HepG2 (cell line): ENCODE measurements around the gene PRIMA1. TPM values are rescaled to one million over a fixed set of nuclear protein-coding genes. Genes with fewer than 3 reads are reported as not detected.

ENCODE experiments used
- ATAC-seq: fragments of 200-7000 bp; cut with Tn5 transposase; 3 replicates; pipeline ENCODE4 v1.9.1; 2020; ENCODE audit warnings: mild to moderate bottlenecking, moderate library complexity
- Bru-seq: library from RNA; stranded (reverse); fragments of 400-500 nt; gene quantifications from one replicate; lab custom pipeline; 2021; lab: Mats Ljungman, UMichigan
- BruChase-seq, 2 experiments: library from RNA; stranded (reverse); fragments of 400-500 nt; gene quantifications; one replicate each; lab custom pipeline; 2021; lab: Mats Ljungman, UMichigan
- BruUV-seq: library from RNA; stranded (reverse); fragments of 400-500 nt; replicated peaks from 2 replicates; lab custom pipeline; 2021; lab: Mats Ljungman, UMichigan
- CTCF ChIA-PET: fragments of 300-600 bp; formaldehyde crosslinking; extraction: SDS; loops from one replicate; lab custom pipeline; 2021; ENCODE audit warnings: low total read pairs, inconsistent platforms, low intra/inter-chr PET ratio; lab: Yijun Ruan, JAX
- POLR2A ChIA-PET: fragments of 350-600 bp; sonication (Branson Sonifier 250); formaldehyde crosslinking; loops from one replicate; lab custom pipeline; 2020; ENCODE audit warnings: antibody characterized with exemption, inconsistent platforms; lab: Yijun Ruan, JAX
- DNase-seq: peaks from one replicate; pipeline ENCODE4 v3.0.0-alpha.2; 2015; ENCODE audit warnings: low spot score
- FAIRE-seq: peaks from 3 replicates; lab custom pipeline; 2011; peaks lifted over from hg19 to GRCh38; lab: Jason Lieb, UNC
- H2AFZ ChIP-seq: one replicate; pipeline ENCODE4 v1.6.1; 2011; ENCODE audit warnings: low read length, inconsistent platforms
- H3K27ac ChIP-seq: fragments of 300-600 bp; 3 replicates; pipeline ENCODE4 v1.8.0; 2011; ENCODE audit warnings: mixed run types, mild to moderate bottlenecking, mixed read lengths, low read length, inconsistent platforms; ENCODE audit not compliant: insufficient read depth; ENCODE audit errors: extremely low read length
- H3K27me3 ChIP-seq, 2 experiments: fragments of 200-600 bp in 1 of 2; 2 replicates in 1 of 2; 3 replicates in 1 of 2; pipeline versions ENCODE4 v1.6.0 to v1.8.0; 2011; ENCODE audit warnings: low read length in 2 of 2, mild to moderate bottlenecking in 2 of 2, moderate library complexity in 2 of 2, inconsistent platforms in 1 of 2; ENCODE audit not compliant: insufficient read depth in 2 of 2, control insufficient read depth in 1 of 2
- H3K36me3 ChIP-seq, 2 experiments: fragments of 200-600 bp in 1 of 2; replicated peaks in 1 of 2; 2 replicates in 1 of 2; 3 replicates in 1 of 2; pipeline versions ENCODE4 v1.5.1 to v1.8.0; 2011; ENCODE audit warnings: low read length in 2 of 2, inconsistent platforms in 1 of 2; ENCODE audit not compliant: insufficient read depth in 2 of 2, control insufficient read depth in 1 of 2
- H3K4me1 ChIP-seq: 2 replicates; pipeline ENCODE4 v1.5.1; 2012; ENCODE audit warnings: low read length, inconsistent platforms; ENCODE audit not compliant: insufficient read depth
- H3K4me2 ChIP-seq: 2 replicates; pipeline ENCODE4 v1.6.0; 2011; ENCODE audit warnings: low read depth, low read length, inconsistent platforms
- H3K4me3 ChIP-seq, 3 experiments: fragments of 200-600 bp in 1 of 3; sonication (generic), shearing (Covaris generic) in 1 of 3; replicated peaks in 1 of 3; 2 replicates each; pipeline ENCODE4 v1.5.1; 2011 to 2016; ENCODE audit warnings: low read length in 3 of 3, inconsistent platforms in 2 of 3, low read depth in 2 of 3, mild to moderate bottlenecking in 2 of 3, control low read depth in 1 of 3, mixed read lengths in 1 of 3; ENCODE audit not compliant: insufficient read depth in 1 of 3
- H3K79me2 ChIP-seq: one replicate; pipeline ENCODE4 v1.6.1; 2011; ENCODE audit warnings: low read length, inconsistent platforms; ENCODE audit not compliant: insufficient read depth
- H3K9ac ChIP-seq: 2 replicates; pipeline ENCODE4 v1.6.0; 2011; ENCODE audit warnings: mild to moderate bottlenecking, low read depth, low read length, inconsistent platforms; ENCODE audit not compliant: insufficient read depth
- H3K9me3 ChIP-seq: 2 replicates; pipeline ENCODE4 v1.5.1; 2012; ENCODE audit warnings: mild to moderate bottlenecking, low read length
- H4K20me1 ChIP-seq: 2 replicates; pipeline ENCODE4 v1.6.0; 2011; ENCODE audit warnings: inconsistent platforms, mild to moderate bottlenecking, low read length, moderate library complexity; ENCODE audit not compliant: insufficient read depth
- BATF2 ChIP-seq: sonication (generic); formaldehyde crosslinking; IDR thresholded peaks from 2 replicates; pipeline ENCODE4 v1.8.0; 2022; ENCODE audit warnings: mild to moderate bottlenecking, missing genetic modification reagents, moderate library complexity
- HNRNPK ChIP-seq: fragments of 200-400 bp; formaldehyde crosslinking; IDR thresholded peaks from 2 replicates; pipeline ENCODE4 v1.6.1; 2018; ENCODE audit warnings: low read length, low read depth, moderate library complexity, mild to moderate bottlenecking; ENCODE audit not compliant: poor library complexity, severe bottlenecking
- HOXA3 ChIP-seq: sonication (generic); formaldehyde crosslinking; IDR thresholded peaks from 2 replicates; pipeline ENCODE4 v1.5.0; 2020; ENCODE audit warnings: missing genetic modification reagents
- MTF2 ChIP-seq: sonication (generic); formaldehyde crosslinking; IDR thresholded peaks from 2 replicates; pipeline ENCODE4 v1.5.0; 2020; ENCODE audit warnings: missing genetic modification reagents, borderline replicate concordance
- STAG1 ChIP-seq: sonication (generic); formaldehyde crosslinking; IDR thresholded peaks from 2 replicates; pipeline ENCODE4 v1.4.0; 2020; ENCODE audit warnings: missing genetic modification reagents
- TBX2 ChIP-seq: sonication (generic); formaldehyde crosslinking; IDR thresholded peaks from 2 replicates; pipeline ENCODE4 v1.5.0; 2020; ENCODE audit warnings: missing genetic modification reagents, mild to moderate bottlenecking, borderline replicate concordance
- ZBTB2 ChIP-seq: sonication (generic); formaldehyde crosslinking; IDR thresholded peaks from 2 replicates; pipeline ENCODE4 v1.8.0; 2022; ENCODE audit warnings: low read depth, missing genetic modification reagents
- ZNF18 ChIP-seq: sonication (generic); formaldehyde crosslinking; IDR thresholded peaks from 2 replicates; pipeline ENCODE4 v1.8.0; 2022; ENCODE audit warnings: mild to moderate bottlenecking, missing genetic modification reagents; ENCODE audit not compliant: insufficient replicate concordance
- ZNF589 ChIP-seq: sonication (generic); formaldehyde crosslinking; conservative IDR thresholded peaks from 2 replicates; pipeline ENCODE4 v1.8.0; 2022; ENCODE audit warnings: mild to moderate bottlenecking, moderate library complexity, missing genetic modification reagents
- ZNF788 ChIP-seq: sonication (generic); formaldehyde crosslinking; IDR thresholded peaks from 2 replicates; pipeline ENCODE4 v1.5.0; 2020; ENCODE audit warnings: mild to moderate bottlenecking, missing genetic modification reagents, borderline replicate concordance
- ZNF841 ChIP-seq: sonication (generic); formaldehyde crosslinking; IDR thresholded peaks from 2 replicates; pipeline ENCODE4 v1.8.1; 2023; ENCODE audit warnings: missing genetic modification reagents, borderline replicate concordance
- WGBS: methylation state at CpG from one replicate; pipeline ENCODE4 v1.1.6; 2017; ENCODE audit warnings: low lambda C conversion rate; 5-methylcytosine and 5-hydroxymethylcytosine counted together
- in situ Hi-C: cut with HindIII; loops from 2 replicates; pipeline ENCODE4 v1.10.0; 2017; ENCODE audit warnings: low pct_unique_long_range_greater_than_20kb; ENCODE audit not compliant: extremely low pct_ligation_motif_present
- intact Hi-C: fragments of 100-400 bp; cut with micrococcal nuclease; formaldehyde crosslinking; loops from one replicate; pipeline ENCODE4 v1.10.0; 2022; ENCODE audit not compliant: unreplicated experiment
- long read RNA-seq, 2 experiments: library from RNA in 1 of 2; library from polyadenylated mRNA in 1 of 2; stranded (forward) in 1 of 2; unstranded in 1 of 2; transcript quantifications; one replicate each; pipeline ENCODE4 v2.0.0, GENCODE V29; 2019 to 2022
- polyA minus RNA-seq, 3 experiments: library from RNA; depleted of rRNA, polyadenylated mRNA; stranded (reverse); fragments of >200 nt; gene quantifications; 2 replicates each; pipeline ENCODE4 v1.2.3, GENCODE V29; 2011; ENCODE audit warnings: low replicate concordance in 1 of 3
- polyA plus RNA-seq, 8 experiments: library from polyadenylated mRNA; depleted of rRNA in 3 of 8; stranded (reverse) in 7 of 8; unstranded in 1 of 8; fragments of >200 nt; fragmentation: Illumina TruSeq in 4 of 8; extraction: Trizol in 4 of 8; gene quantifications; 2 replicates each; pipeline versions ENCODE4 v1.2.1 to v1.2.3, GENCODE V29; 2011 to 2016; ENCODE audit warnings: low read depth in 4 of 8, missing spikeins in 1 of 8, mixed read lengths in 1 of 8; ENCODE audit not compliant: insufficient read depth in 1 of 8
- total RNA-seq, 5 experiments: library from RNA; depleted of rRNA; stranded (reverse); fragments of >200 nt; fragmentation: Illumina TruSeq; extraction: Trizol; gene quantifications; 2 replicates each; pipeline ENCODE4 v1.2.3, GENCODE V29; 2016; ENCODE audit warnings: low read depth in 1 of 5
- TF ChIP-seq, protein P1 (sequence below): sonication (generic); formaldehyde crosslinking; IDR thresholded peaks from 2 replicates; pipeline ENCODE4 v1.4.0; 2020; ENCODE audit warnings: missing genetic modification reagents

Gene PRIMA1
- total RNA-seq (2016; rRNA removed; fragmentation: Illumina TruSeq; extraction: Trizol) (3.2 and 3.8 TPM in 2 replicates), polyA plus RNA-seq (2011; rRNA removed) (1.9 and 2.4 TPM in 2 replicates), polyA minus RNA-seq (2011; rRNA and poly(A)+ RNA removed; ENCODE audit: low replicate concordance) (3.4 TPM in 1 of 2 replicates, not detected in the other), Bru-seq, nascent RNA (percentile 50 among the genes with signal in this experiment), BruChase-seq, experiment 1, labeled RNA remaining after a 6-hour chase (percentile 45 among the genes with signal in this experiment), BruChase-seq, experiment 2, labeled RNA remaining after a 2-hour chase (percentile 51 among the genes with signal in this experiment)
- total RNA-seq (2016; cell fraction: cytosol; rRNA removed; fragmentation: Illumina TruSeq; extraction: Trizol; ENCODE audit: low read depth), result 0.97 and 1.0 TPM in 2 replicates
- total RNA-seq (2016; cell fraction: insoluble cytoplasmic fraction; rRNA removed; fragmentation: Illumina TruSeq; extraction: Trizol), result 3.1 and 3.2 TPM in 2 replicates
- total RNA-seq (2016; cell fraction: membrane; rRNA removed; fragmentation: Illumina TruSeq; extraction: Trizol), result 3.4 and 3.6 TPM in 2 replicates
- 5.7 and 5.9 TPM in 2 replicates for total RNA-seq (2016; cell fraction: nucleus; rRNA removed; fragmentation: Illumina TruSeq; extraction: Trizol)
- polyA plus RNA-seq (2011; cell fraction: cytosol; rRNA removed), result 1.3 and 1.7 TPM in 2 replicates
- polyA plus RNA-seq (2011; cell fraction: nucleus; rRNA removed), result 3.0 and 4.2 TPM in 2 replicates
- polyA plus RNA-seq (2012), result 0.46 and 2.5 TPM in 2 replicates
- polyA plus RNA-seq (2016; cell fraction: cytosol; fragmentation: Illumina TruSeq; extraction: Trizol; ENCODE audit: low read depth), result 1.5 and 1.7 TPM in 2 replicates
- 8.0 and 11.5 TPM in 2 replicates for polyA plus RNA-seq (2016; cell fraction: insoluble cytoplasmic fraction; fragmentation: Illumina TruSeq; extraction: Trizol; ENCODE audit: low read depth)
- 5.7 and 6.3 TPM in 2 replicates for polyA plus RNA-seq (2016; cell fraction: membrane; fragmentation: Illumina TruSeq; extraction: Trizol; ENCODE audit: low read depth)
- polyA plus RNA-seq (2016; cell fraction: nucleus; fragmentation: Illumina TruSeq; extraction: Trizol; ENCODE audit: insufficient read depth, low read depth), result 20.8 and 22.3 TPM in 2 replicates
- polyA minus RNA-seq (2011; cell fraction: cytosol; rRNA and poly(A)+ RNA removed), result 1.7 and 1.8 TPM in 2 replicates
- 1.5 and 1.8 TPM in 2 replicates for polyA minus RNA-seq (2011; cell fraction: nucleus; rRNA and poly(A)+ RNA removed)
- long read RNA-seq, experiment 1, partial matches to known transcripts, result 0 of 6 reads
- long read RNA-seq, experiment 1, other reads (novel, unspliced or antisense), result 6 of 6 reads
- long read RNA-seq, experiment 2, transcript PRIMA1-202 (5 exons, 3,711 nt), result major isoform, 5 of 25 reads
- long read RNA-seq, experiment 2, partial matches to known transcripts, result 1 of 25 reads
- long read RNA-seq, experiment 2, other reads (novel, unspliced or antisense), result 19 of 25 reads

GRCh38 chr14:93788293-93788542 lies at the start of gene PRIMA1:
Gene PRIMA1 (minus strand): TSS chr14:93788485. CDS start chr14:93787718, 767 bp downstream.
- peak within 1 kb of the TSS; percentile 33; the same call in 1 of the 2 replicates for H3K9ac ChIP-seq
- ATAC-seq (no peak; the same call in 2 of the 3 replicates), DNase-seq (no peak), FAIRE-seq (no peak)
- peaks cover 46% of the 10 kb centered on the region for H3K4me1 ChIP-seq
- intact Hi-C loops (loop anchor here (1.0 to 10.0 kb wide), 3 partner anchors 10 to 131 kb away; no protein-coding TSS in a partner anchor), in situ Hi-C loops (no loop called here)
- no peaks in the 10 kb centered on the region for H3K9me3 ChIP-seq
- peak within 1 kb of the TSS; percentile 94 for H3K4me2 ChIP-seq
- BruUV-seq, result no TSS peak
- ChIA-PET POLR2A (interaction anchor here (1.1 to 1.9 kb wide), 2 partner anchors 10 to 12 kb away, joined by 3 to 5 read pairs; no protein-coding TSS in a partner anchor), CTCF (no interaction called here)
- no peaks in the 10 kb centered on the region for H3K79me2 ChIP-seq
- H2AFZ ChIP-seq, result no peak within 1 kb of the TSS
- no peaks in the 10 kb centered on the region for H3K36me3 ChIP-seq
- H4K20me1 ChIP-seq, result no peaks in the 10 kb centered on the region
- peaks cover 0 to 15% of the 10 kb centered on the region in 2 experiments; a peak in 2 of 5 replicates for H3K27me3 ChIP-seq
- H3K27ac ChIP-seq, result no peak within 1 kb of the TSS
- H3K4me3 ChIP-seq, result peak within 1 kb of the TSS; percentile 52 to 71 (median 56)
- WGBS, result 0% methylated on average over 9 of the region's 24 CpGs
- TF ChIP-seq, protein P1, sequence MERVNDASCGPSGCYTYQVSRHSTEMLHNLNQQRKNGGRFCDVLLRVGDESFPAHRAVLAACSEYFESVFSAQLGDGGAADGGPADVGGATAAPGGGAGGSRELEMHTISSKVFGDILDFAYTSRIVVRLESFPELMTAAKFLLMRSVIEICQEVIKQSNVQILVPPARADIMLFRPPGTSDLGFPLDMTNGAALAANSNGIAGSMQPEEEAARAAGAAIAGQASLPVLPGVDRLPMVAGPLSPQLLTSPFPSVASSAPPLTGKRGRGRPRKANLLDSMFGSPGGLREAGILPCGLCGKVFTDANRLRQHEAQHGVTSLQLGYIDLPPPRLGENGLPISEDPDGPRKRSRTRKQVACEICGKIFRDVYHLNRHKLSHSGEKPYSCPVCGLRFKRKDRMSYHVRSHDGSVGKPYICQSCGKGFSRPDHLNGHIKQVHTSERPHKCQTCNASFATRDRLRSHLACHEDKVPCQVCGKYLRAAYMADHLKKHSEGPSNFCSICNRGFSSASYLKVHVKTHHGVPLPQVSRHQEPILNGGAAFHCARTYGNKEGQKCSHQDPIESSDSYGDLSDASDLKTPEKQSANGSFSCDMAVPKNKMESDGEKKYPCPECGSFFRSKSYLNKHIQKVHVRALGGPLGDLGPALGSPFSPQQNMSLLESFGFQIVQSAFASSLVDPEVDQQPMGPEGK (CRISPR knock-in tag), result peak; percentile 54; the same call in 1 of the 2 replicates
- TF ChIP-seq HNRNPK (peak; percentile 31), ZBTB2 (CRISPR knock-in tag) (0 out of 2 replicates have a peak, but pooled peaks have one; percentile 62), ZNF788 (CRISPR knock-in tag) (0 out of 2 replicates have a peak, but pooled peaks have one; percentile 13), BATF2 (CRISPR knock-in tag) (peak; percentile 70; the same call in 1 of the 2 replicates), ZNF589 (CRISPR knock-in tag) (0 out of 2 replicates have a peak, but pooled peaks have one; percentile 67), ZNF18 (CRISPR knock-in tag) (no peak), STAG1 (CRISPR knock-in tag) (no peak), HOXA3 (CRISPR knock-in tag) (no peak), TBX2 (peak; percentile 48), MTF2 (CRISPR knock-in tag) (peak; percentile 13; the same call in 1 of the 2 replicates), ZNF841 (CRISPR knock-in tag) (0 out of 2 replicates have a peak, but pooled peaks have one; percentile 55)
